H1 (cell line): ENCODE data around the gene GPA33. TPM values are rescaled to one million over a fixed set of nuclear protein-coding genes. Genes with fewer than 3 reads are reported as not detected.

Experiments
- CTCF ChIA-PET: fragments of 300-600 bp; sonication (Branson Sonifier 250); formaldehyde crosslinking; loops from one replicate; lab custom pipeline; 2021; ENCODE audit not compliant: partially characterized antibody; lab: Charles Lee
- POLR2A ChIA-PET: fragments of 300-600 bp; sonication (Branson Sonifier 250); formaldehyde crosslinking; loops from one replicate; lab custom pipeline; 2021; ENCODE audit warnings: inconsistent platforms; ENCODE audit not compliant: partially characterized antibody; lab: Charles Lee
- DNase-seq, 2 experiments: peaks; one replicate each; pipeline versions ENCODE4 v3.0.0 to v3.0.0-alpha.2; 2010 to 2022; ENCODE audit warnings: low spot score in 2 of 2, low read depth in 1 of 2, mixed read lengths in 1 of 2
- FAIRE-seq: peaks from 2 replicates; lab custom pipeline; 2011; peaks lifted over from hg19 to GRCh38; lab: Jason Lieb, UNC
- H2AFZ ChIP-seq: 2 replicates; pipeline ENCODE4 v1.8.1; 2012; ENCODE audit warnings: low read length, inconsistent platforms
- H2AK5ac ChIP-seq: 2 replicates; pipeline ENCODE4 v1.6.1; 2013; ENCODE audit warnings: low read depth, low read length
- H2BK120ac ChIP-seq: replicated peaks from 2 replicates; pipeline ENCODE3; 2013; ENCODE audit warnings: low read depth, low read length, inconsistent platforms
- H2BK12ac ChIP-seq: 2 replicates; pipeline ENCODE4 v1.6.1; 2013; ENCODE audit warnings: low read depth, low read length
- H2BK15ac ChIP-seq: 2 replicates; pipeline ENCODE4 v1.6.1; 2013; ENCODE audit warnings: low read length
- H2BK20ac ChIP-seq: 2 replicates; pipeline ENCODE4 v1.6.1; 2013; ENCODE audit warnings: low read length
- H2BK5ac ChIP-seq: 2 replicates; pipeline ENCODE4 v1.6.1; 2013; ENCODE audit warnings: low read depth, low read length
- H3K14ac ChIP-seq: 2 replicates; pipeline ENCODE4 v1.6.1; 2013; ENCODE audit warnings: inconsistent platforms; ENCODE audit not compliant: insufficient read length
- H3K18ac ChIP-seq: 2 replicates; pipeline ENCODE4 v1.6.1; 2013; ENCODE audit warnings: low read length; ENCODE audit errors: extremely low read depth
- H3K23ac ChIP-seq: 2 replicates; pipeline ENCODE4 v1.6.1; 2013; ENCODE audit warnings: inconsistent platforms; ENCODE audit not compliant: insufficient read length
- H3K23me2 ChIP-seq: 2 replicates; pipeline ENCODE4 v1.6.1; 2013; ENCODE audit warnings: low read depth, low read length
- H3K27ac ChIP-seq: 2 replicates; pipeline ENCODE4 v1.6.1; 2011; ENCODE audit warnings: low read depth, low read length, inconsistent platforms
- H3K27me3 ChIP-seq, 4 experiments: replicated peaks in 1 of 4; 1 replicate in 1 of 4; 2 replicates in 3 of 4; pipeline versions ENCODE4 v1.6.1 to v1.8.1; 2011 to 2013; ENCODE audit warnings: low read length in 3 of 4, mild to moderate bottlenecking in 3 of 4, inconsistent platforms in 2 of 4, mixed read lengths in 2 of 4, moderate library complexity in 1 of 4; ENCODE audit not compliant: control insufficient read depth in 3 of 4, insufficient read depth in 3 of 4; ENCODE audit errors: extremely low read depth in 1 of 4
- H3K36me3 ChIP-seq, 4 experiments: 2 replicates each; pipeline versions ENCODE4 v1.6.1 to v1.8.1; 2011 to 2013; ENCODE audit warnings: mild to moderate bottlenecking in 4 of 4, low read length in 3 of 4, moderate library complexity in 2 of 4, control low read depth in 1 of 4, inconsistent platforms in 1 of 4; ENCODE audit not compliant: insufficient read depth in 4 of 4, control insufficient read depth in 2 of 4
- H3K4ac ChIP-seq: replicated peaks from 2 replicates; pipeline ENCODE3; 2013; ENCODE audit warnings: low read length, low read depth, mixed read lengths, inconsistent platforms; ENCODE audit not compliant: insufficient read length
- H3K4me1 ChIP-seq, 4 experiments: replicated peaks in 1 of 4; 1 replicate in 1 of 4; 2 replicates in 3 of 4; pipeline versions ENCODE4 v1.6.1 to v1.8.1; 2011 to 2013; ENCODE audit warnings: low read length in 3 of 4, inconsistent platforms in 2 of 4, mixed read lengths in 1 of 4; ENCODE audit not compliant: insufficient read depth in 4 of 4, control insufficient read depth in 3 of 4
- H3K4me2 ChIP-seq, 2 experiments: 2 replicates each; pipeline versions ENCODE4 v1.6.1 to v1.8.1; 2011 to 2013; ENCODE audit warnings: low read depth in 2 of 2, low read length in 2 of 2, control low read depth in 1 of 2, inconsistent platforms in 1 of 2, mild to moderate bottlenecking in 1 of 2; ENCODE audit not compliant: insufficient read depth in 1 of 2
- H3K4me3 ChIP-seq, 4 experiments: fragments of 200-600, 300-600 bp in 1 of 4; sonication (generic), shearing (Covaris generic), sonication (Bioruptor Twin) in 1 of 4; 2 replicates each; pipeline versions ENCODE4 v1.5.1 to v1.8.1; 2011 to 2016; ENCODE audit warnings: low read length in 4 of 4, low read depth in 3 of 4, control low read depth in 2 of 4, inconsistent platforms in 2 of 4, mild to moderate bottlenecking in 2 of 4, mixed read lengths in 1 of 4, moderate library complexity in 1 of 4; ENCODE audit not compliant: insufficient read depth in 2 of 4; ENCODE audit errors: extremely low read depth in 1 of 4
- H3K56ac ChIP-seq: replicated peaks from 2 replicates; pipeline ENCODE3; 2013; ENCODE audit warnings: low read depth, mild to moderate bottlenecking, mixed read lengths, low read length, inconsistent platforms; ENCODE audit not compliant: insufficient read length
- H3K79me1 ChIP-seq: 2 replicates; pipeline ENCODE4 v1.6.1; 2013; ENCODE audit warnings: low read depth, low read length, control low read depth
- H3K79me2 ChIP-seq, 2 experiments: 2 replicates each; pipeline versions ENCODE4 v1.6.1 to v1.8.1; 2012 to 2013; ENCODE audit warnings: low read length in 2 of 2, mild to moderate bottlenecking in 2 of 2, inconsistent platforms in 1 of 2; ENCODE audit not compliant: insufficient read depth in 2 of 2, control insufficient read depth in 1 of 2
- H3K9ac ChIP-seq, 4 experiments: replicated peaks in 1 of 4; 1 replicate in 1 of 4; 2 replicates in 3 of 4; pipeline versions ENCODE4 v1.6.1 to v1.8.1; 2011 to 2013; ENCODE audit warnings: low read depth in 3 of 4, low read length in 3 of 4, control low read depth in 2 of 4, mild to moderate bottlenecking in 2 of 4, moderate library complexity in 2 of 4, inconsistent platforms in 1 of 4; ENCODE audit errors: extremely low read depth in 1 of 4
- H3K9me3 ChIP-seq, 2 experiments: 2 replicates each; pipeline versions ENCODE4 v1.6.1 to v1.8.1; 2012 to 2013; ENCODE audit warnings: mild to moderate bottlenecking in 2 of 2, moderate library complexity in 2 of 2, control low read depth in 1 of 2, inconsistent platforms in 1 of 2, low read depth in 1 of 2, low read length in 1 of 2, mixed read lengths in 1 of 2; ENCODE audit not compliant: insufficient read depth in 2 of 2
- H4K20me1 ChIP-seq, 2 experiments: replicated peaks in 1 of 2; 2 replicates each; pipeline versions ENCODE3 to v1.8.1; 2011 to 2013; ENCODE audit warnings: inconsistent platforms in 2 of 2, low read length in 2 of 2, mild to moderate bottlenecking in 1 of 2; ENCODE audit not compliant: insufficient read depth in 2 of 2, control insufficient read depth in 1 of 2
- H4K5ac ChIP-seq: 2 replicates; pipeline ENCODE4 v1.6.1; 2013; ENCODE audit warnings: low read length, low read depth, mixed read lengths, inconsistent platforms; ENCODE audit not compliant: insufficient read length
- H4K8ac ChIP-seq: 2 replicates; pipeline ENCODE4 v1.8.0; 2013; ENCODE audit warnings: mild to moderate bottlenecking, moderate library complexity, low read length, inconsistent platforms; ENCODE audit not compliant: insufficient read depth; ENCODE audit errors: extremely low read depth
- H4K91ac ChIP-seq: replicated peaks from 2 replicates; pipeline ENCODE3; 2013; ENCODE audit warnings: low read length, mixed read lengths, inconsistent platforms; ENCODE audit not compliant: insufficient read length
- WGBS, 2 experiments: shearing (Covaris generic) in 1 of 2; methylation state at CpG; one replicate each; pipeline versions ENCODE4 v1.1.6 to v1.1.7; 2013 to 2015; ENCODE audit warnings: low lambda C conversion rate in 2 of 2, mixed read lengths in 2 of 2, inconsistent platforms in 1 of 2, low coverage in 1 of 2, missing lambda C conversion rate in 1 of 2; ENCODE audit not compliant: insufficient replicate concordance in 2 of 2, insufficient coverage in 1 of 2, insufficient read length in 1 of 2; ENCODE audit errors: extremely low coverage in 1 of 2, missing lambda C conversion rate in 1 of 2; 5-methylcytosine and 5-hydroxymethylcytosine counted together
- polyA plus RNA-seq, 7 experiments: library from polyadenylated mRNA; depleted of rRNA in 3 of 7; stranded (reverse) in 5 of 7; unstranded in 2 of 7; fragments of >200 nt in 5 of 7; fragments of 200-250 nt in 2 of 7; gene quantifications; 1 replicate in 5 of 7; 2 replicates in 1 of 7; 4 replicates in 1 of 7; pipeline versions ENCODE4 v1.2.1 to v1.2.3, GENCODE V29; 2011 to 2013; ENCODE audit warnings: missing spikeins in 2 of 7, mixed read lengths in 2 of 7
- total RNA-seq: library from RNA; stranded (reverse); fragmentation: NEBNext Ultra II Directional; extraction: Animal tissue kit (Norgen Biotek cat#: 25700); gene quantifications from 2 replicates; pipeline ENCODE4 v1.2.1, GENCODE V29; 2021

GPA33 gene
- total and polyA plus RNA-seq, 2 of the 8 experiments (the other 6 are each of a cell fraction or from before 2014, with no cell fraction given) = 0.19 to 0.67 TPM

DNA sequence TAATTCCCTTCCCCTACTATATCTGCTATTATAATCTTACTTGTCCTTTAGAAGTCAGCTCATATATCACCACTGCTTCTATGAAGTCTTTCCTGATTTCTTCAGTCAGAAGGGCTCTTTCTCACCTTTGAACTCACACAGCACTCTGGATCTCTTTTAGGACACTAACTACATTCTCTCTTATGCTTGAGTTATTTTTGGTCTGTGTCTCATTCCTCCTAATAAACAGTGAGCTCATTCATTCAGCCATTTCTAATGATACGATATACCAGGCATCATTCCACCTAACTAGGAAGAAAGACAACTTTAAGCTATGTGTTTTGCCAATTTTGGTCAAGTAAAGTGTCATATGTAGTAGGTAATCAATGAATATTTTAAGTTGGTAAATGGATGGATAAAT is 2.5 kb upstream of the GPA33 start:
- Histone ChIP-seq H2BK12ac (no peak overlapping the region), H3K23me2 (peaks cover 2% of the 10 kb centered on the region), H2AK5ac (no peak overlapping the region), H4K91ac (no peak overlapping the region), H4K20me1 (no peaks in the 10 kb centered on the region), H3K4me2 (no peak overlapping the region), H2BK15ac (no peak overlapping the region), H4K8ac (no peak overlapping the region), H2AFZ (no peak overlapping the region), H3K56ac (no peak overlapping the region), H3K79me2 (no peaks in the 10 kb centered on the region), H3K9ac (no peak overlapping the region), H3K23ac (no peak overlapping the region), H3K27me3 (no peaks in the 10 kb centered on the region), H3K18ac (no peak overlapping the region), H3K27ac (no peak overlapping the region), H2BK20ac (no peak overlapping the region), H3K36me3 (no peaks in the 10 kb centered on the region), H3K4ac (no peak overlapping the region), H2BK5ac (no peak overlapping the region), H4K5ac (no peak overlapping the region), H3K4me3 (no peak overlapping the region), H3K14ac (no peak overlapping the region), H3K79me1 (no peaks in the 10 kb centered on the region), H2BK120ac (no peak overlapping the region), H3K4me1 (peaks cover 3 to 6% (median 4%) of the 10 kb centered on the region in 4 experiments; a peak in 3 of 7 replicates), H3K9me3 (no peaks in the 10 kb centered on the region)
- FAIRE-seq (no peak), DNase-seq (no peak)
- CTCF ChIA-PET = interaction anchor here (0.6 to 2.6 kb wide), 8 partner anchors 10 to 340 kb away, joined by 3 to 22 read pairs (median 4); no protein-coding TSS in a partner anchor
- POLR2A ChIA-PET = no interaction called here
- 80% methylated on average over 1 of the region's 1 CpG; no CpG with 5 or more reads in 1 of the 2 experiments for WGBS, 2 experiments
